Epithelial cell of esophagus (primary cell): ENCODE measurements around the gene DCAF5.
"Not testable (repeated sequence)": the region's sequence is repeated elsewhere in the genome, so short reads cannot be mapped to it uniquely, and the experiment has no call there.

ENCODE experiments used
- DNase-seq: peaks from one replicate; pipeline ENCODE4 v3.0.0; 2010; ENCODE audit warnings: low read depth
- H3K4me3 ChIP-seq: 2 replicates; pipeline ENCODE4 v1.5.1; 2011; ENCODE audit warnings: mild to moderate bottlenecking, low read length, control low read depth
- TF ChIP-seq, protein P1 (sequence below): IDR thresholded peaks from 2 replicates; pipeline ENCODE4 v1.5.1; 2011; ENCODE audit warnings: low read depth, mild to moderate bottlenecking, low read length, control low read depth, inconsistent platforms; ENCODE audit not compliant: insufficient read depth; ENCODE audit errors: missing control alignments

The DCAF5 gene

DNA sequence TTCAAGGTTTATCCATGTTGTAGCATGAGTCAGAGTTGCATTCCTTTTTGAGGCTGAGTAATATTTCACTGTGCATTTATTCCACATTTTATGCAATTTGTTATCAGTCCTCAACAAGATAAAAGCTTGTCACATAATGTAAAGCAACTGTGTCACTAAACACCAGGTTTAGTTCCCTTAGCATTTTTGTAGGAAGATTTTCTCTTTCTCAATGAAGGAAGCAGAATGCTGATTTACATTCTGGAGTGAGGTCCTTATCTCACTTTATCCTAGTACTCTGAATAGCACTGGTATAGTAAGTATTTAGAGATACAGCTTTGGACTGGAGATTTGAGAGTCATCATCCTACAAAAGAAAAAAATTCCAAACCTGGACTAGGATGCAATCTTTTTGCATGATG is 28.6 kb upstream of the DCAF5 start:
- H3K4me3 ChIP-seq: no peak overlapping the region
- DNase-seq: no peak
- TF ChIP-seq, protein P1, sequence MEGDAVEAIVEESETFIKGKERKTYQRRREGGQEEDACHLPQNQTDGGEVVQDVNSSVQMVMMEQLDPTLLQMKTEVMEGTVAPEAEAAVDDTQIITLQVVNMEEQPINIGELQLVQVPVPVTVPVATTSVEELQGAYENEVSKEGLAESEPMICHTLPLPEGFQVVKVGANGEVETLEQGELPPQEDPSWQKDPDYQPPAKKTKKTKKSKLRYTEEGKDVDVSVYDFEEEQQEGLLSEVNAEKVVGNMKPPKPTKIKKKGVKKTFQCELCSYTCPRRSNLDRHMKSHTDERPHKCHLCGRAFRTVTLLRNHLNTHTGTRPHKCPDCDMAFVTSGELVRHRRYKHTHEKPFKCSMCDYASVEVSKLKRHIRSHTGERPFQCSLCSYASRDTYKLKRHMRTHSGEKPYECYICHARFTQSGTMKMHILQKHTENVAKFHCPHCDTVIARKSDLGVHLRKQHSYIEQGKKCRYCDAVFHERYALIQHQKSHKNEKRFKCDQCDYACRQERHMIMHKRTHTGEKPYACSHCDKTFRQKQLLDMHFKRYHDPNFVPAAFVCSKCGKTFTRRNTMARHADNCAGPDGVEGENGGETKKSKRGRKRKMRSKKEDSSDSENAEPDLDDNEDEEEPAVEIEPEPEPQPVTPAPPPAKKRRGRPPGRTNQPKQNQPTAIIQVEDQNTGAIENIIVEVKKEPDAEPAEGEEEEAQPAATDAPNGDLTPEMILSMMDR: no peak

DNA sequence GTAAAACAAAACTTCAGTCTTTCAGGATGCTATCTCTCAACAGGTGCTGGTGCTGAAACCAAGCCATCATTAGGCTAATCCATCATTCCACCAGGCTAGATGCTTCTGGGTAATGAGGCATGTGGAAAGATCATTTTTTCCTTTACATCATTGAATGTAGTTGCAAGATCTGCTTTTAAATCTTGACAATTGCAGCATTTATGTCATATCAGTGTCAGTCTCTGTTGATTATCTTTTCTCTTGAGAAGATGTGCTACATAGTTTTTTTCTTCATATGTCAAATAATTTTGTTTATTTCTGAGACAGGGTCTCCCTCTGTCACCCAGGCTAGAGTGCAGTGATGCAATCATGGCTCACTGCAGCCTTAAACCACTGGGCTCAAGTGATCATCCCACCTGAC is 22.2 kb upstream of the DCAF5 start:
- H3K4me3 ChIP-seq: no peak overlapping the region
- TF ChIP-seq, protein P1: no peak
- DNase-seq: no peak

DNA sequence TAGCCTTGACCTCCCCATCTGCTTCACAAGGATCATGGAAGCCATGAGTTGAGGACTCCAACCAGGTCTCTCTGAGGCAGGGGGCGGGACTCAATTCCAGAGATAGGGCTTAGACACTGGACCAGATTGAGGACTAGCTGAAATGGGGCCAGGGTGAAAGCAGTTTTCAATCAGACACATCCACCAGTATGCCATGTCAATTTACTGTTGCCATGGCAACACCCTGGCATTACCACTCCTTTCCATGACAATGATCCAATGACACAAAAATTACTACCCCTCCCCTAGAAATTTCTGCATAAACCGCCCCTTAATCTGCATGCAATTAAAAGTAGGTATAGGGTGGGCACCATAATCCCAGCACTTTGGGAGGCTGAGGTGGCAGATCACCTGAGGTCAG is 18.6 kb upstream of the DCAF5 start:
- DNase-seq: no peak
- no peak overlapping the region for H3K4me3 ChIP-seq
- TF ChIP-seq, protein P1: no peak

DNA sequence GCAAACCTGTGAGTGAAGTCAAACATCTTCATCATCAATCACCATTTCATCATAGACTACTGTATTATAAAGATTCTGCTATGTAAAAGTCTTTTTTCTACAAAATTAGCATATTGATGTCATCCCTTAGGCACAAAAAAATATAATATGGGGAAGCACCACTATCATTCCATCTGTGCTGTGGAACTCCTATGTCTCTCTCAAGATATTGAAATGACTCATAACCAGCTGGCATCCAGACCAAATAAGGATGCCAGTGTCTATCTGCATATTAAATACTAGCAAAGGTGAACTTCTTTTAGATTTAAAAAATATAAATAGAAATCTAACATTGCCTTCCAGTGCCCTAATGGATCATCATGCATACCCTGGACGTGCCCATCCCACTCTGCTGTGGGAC is 17.9 kb upstream of the DCAF5 start:
- peak; percentile 34 for DNase-seq
- TF ChIP-seq, protein P1: no peak
- no peak overlapping the region for H3K4me3 ChIP-seq

DNA sequence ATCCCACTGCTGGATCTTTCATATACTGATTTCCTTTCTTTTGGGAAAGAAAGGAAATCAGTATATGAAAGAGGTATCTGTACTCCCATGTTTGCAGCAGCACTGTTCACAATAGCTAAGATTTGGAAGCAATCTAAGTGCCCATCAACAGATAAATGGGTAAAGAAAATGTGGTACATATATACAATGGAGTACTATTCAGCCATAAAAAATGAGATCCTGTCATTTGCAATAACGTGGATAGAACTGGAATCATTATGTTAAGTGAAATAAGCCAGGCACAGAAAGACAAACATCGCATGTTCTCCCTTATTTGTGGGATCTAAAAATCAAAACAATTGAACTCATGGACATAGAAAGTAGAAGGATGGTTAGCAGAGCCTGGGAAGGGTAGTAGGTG is 12.9 kb upstream of the DCAF5 start:
- not testable (repeated sequence) for DNase-seq, H3K4me3 ChIP-seq

DNA sequence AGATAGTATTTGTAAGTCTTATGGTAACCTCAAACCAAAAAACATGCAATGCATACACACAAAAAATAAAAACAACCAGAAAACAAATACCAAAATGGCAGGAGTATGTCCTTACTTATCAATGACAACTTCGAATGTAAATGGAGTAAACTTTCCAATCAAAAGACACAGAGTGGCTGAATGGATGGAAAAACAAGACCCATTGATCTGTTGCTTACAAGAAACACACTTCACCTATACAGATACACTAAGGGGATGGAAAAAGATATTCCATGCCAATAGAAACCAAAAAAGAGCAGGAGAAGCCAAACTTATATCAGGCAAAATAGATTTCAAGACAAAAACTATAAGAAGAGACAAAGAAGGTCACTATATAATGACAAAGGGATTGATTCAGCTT is 8.7 kb upstream of the DCAF5 start:
- TF ChIP-seq, protein P1: no peak
- H3K4me3 ChIP-seq: no peak overlapping the region
- DNase-seq: no peak

DNA sequence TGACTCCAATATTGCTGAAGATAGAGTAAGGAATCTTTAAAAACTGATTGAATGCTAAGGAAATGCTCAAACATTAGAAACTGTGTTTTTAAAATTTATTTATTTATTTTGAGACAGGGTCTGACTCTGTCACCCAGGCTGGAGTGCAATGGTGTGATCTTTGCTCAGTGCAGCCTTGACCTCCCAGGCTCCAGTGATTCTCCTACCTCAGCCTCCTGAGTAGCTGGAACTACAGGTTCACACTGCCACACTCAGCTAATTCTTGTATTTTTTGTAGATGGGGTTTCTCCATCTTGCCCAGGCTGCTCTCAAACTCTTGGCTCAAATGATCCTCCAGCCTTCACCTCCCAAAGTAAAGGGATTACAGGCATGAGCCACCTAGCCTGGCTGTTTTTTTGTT is 3.3 kb upstream of the DCAF5 start:
- H3K4me3 ChIP-seq: no peak overlapping the region
- DNase-seq: no peak
- TF ChIP-seq, protein P1: no peak

DNA sequence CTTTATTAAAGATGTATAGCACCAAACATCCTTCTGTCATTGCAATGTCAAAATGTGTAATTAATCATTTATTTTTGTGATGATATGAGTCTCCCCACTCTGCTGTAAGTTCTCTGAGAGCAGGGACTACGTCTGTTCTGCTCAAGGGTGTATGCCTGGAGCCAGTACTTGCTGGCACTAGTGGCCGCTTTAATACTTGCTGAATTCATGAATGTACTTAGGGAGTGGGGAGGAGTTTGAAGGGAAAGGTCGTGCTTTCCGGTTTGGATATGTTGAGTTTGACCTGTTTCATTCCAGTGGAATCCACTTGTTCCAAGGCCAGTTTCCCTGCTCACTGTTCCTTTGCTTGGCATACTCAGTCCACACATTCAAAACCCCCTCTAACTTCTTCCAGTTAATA is 1.9 kb upstream of the DCAF5 start:
- DNase-seq: peak; percentile 41
- TF ChIP-seq, protein P1: peak; percentile 17

More for the DNA sequence above, 1.9 kb upstream of the DCAF5 start:
- no peak overlapping the region for H3K4me3 ChIP-seq
